Measurements from ENCODE around the gene CYGB.

DNA sequence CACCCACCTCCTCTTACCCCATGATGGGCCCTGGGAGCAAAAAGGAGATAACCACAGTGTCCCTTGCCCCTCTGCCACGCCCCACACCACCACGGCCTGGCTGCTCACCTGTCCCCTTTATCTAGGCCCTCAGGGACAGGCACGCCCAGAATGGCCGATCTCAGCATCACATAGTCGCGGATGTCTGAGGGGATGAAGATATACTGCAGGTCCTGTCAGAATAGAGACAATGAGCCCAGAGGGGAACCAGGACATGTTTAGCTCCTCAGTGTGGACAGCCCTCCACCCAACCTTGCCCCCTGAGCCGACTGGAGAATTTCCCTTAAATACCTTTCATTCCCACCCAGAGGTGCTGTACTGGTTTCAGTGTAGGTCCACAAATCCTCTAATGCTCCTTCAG, 32.9 kb upstream of the CYGB start:
- TF ChIP-seq ZFX (CRISPR knock-in tag; IDR thresholded peaks at IDR 0.05), result no peak
- TF ChIP-seq TCF7 (IDR thresholded peaks at IDR 0.05; ENCODE audit: borderline replicate concordance), result no peak
- TF ChIP-seq RAD51 (IDR thresholded peaks at IDR 0.05; ENCODE audit: borderline replicate concordance, low read depth), result no peak
- no peak for TF ChIP-seq POLR2AphosphoS5 (IDR thresholded peaks at IDR 0.05; ENCODE audit: control insufficient read depth, insufficient read depth, low read depth, low read length)
- no peak for TF ChIP-seq POLR2A (conservative IDR thresholded peaks at IDR 0.05)
- TF ChIP-seq NRF1 (conservative IDR thresholded peaks at IDR 0.05 in 1 of 2, IDR thresholded peaks at IDR 0.05 in 1 of 2), result no peak

Measured in K562 (cell line).